Hematopoietic multipotent progenitor cell (in vitro differentiated cells): Measurements from ENCODE around the gene RAB13. TPM values are rescaled to one million over a fixed set of nuclear protein-coding genes. Genes with fewer than 3 reads are reported as not detected.

Experiments used
- DNase-seq, 3 donors: peaks; one replicate each; pipeline ENCODE4 v3.0.0-alpha.2; 2011 to 2015; ENCODE audit warnings: low read depth in 2 of 3, low spot score in 2 of 3
- small RNA-seq: library from RNA; depleted of rRNA; stranded (forward); fragments of <200 nt; gene quantifications from one replicate; pipeline ENCODE3, GENCODE V24; 2012
- total RNA-seq: library from RNA; depleted of rRNA; stranded (reverse); fragments of >200 nt; gene quantifications from one replicate; pipeline ENCODE4 v1.2.3, GENCODE V29; 2012

RAB13 gene
- total RNA-seq, 1 donor: 30.7 TPM

DNA sequence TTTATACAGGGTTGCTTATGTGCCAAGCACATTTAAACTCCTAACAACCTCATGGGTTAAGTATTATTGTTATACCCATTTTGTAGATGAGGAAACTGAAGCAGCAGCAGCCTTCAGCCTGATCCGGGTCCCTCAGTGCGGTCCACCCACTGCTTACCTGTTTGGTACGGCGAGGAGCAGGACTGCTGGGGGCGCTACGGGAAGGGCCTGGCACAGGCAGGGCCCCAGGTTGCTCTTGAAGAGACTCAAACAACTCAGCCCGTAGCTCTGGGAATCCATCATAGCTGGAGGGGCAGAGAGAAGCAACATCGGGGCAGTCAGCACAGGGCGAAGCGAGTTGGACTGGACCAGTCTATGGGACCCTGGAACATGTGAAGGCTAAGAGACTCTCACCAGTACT lies 48.8 kb downstream of the RAB13 start:
- no peak for DNase-seq

DNA sequence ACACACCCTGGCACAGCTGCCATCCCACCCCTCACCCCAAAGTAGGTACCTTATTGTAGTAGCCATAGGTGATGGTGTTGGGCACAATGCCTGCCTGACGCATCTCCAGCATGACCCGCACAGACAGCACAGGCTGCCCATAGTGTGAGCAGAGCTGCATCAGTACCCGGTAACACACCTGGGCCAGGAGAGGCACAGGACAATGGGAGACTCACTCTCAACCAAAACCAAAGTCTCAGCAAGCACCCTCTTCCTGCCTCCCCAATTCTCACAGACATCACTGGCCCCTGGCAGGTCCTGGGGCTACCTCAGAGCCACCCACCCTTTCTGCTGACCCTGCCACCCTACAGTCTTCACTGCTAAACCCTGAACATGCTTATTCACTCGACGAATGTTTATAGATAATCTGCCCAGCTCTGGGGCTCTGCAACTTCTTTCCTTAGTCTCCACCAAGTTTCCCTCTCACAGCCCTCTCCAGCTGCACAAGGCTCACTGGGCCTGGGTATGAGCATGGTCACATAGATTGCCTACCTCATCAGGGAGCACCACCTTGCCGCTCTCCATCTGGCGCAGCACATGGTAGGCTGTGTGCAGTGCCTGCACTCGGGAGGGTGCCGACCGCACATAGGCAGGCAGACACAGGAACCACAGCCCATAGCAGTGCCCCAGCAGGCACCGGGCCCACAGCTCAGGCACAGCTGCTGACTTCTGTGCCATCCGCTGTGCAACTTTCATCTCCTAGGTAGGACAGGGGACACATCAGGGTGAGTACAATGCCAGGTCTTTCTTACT lies 49.9 kb downstream of the RAB13 start:
- no peak for DNase-seq

- DNase-seq: no peak
Measured at GRCh38 chr1:153934746-153935145, 51.4 kb downstream of the RAB13 start.

DNA sequence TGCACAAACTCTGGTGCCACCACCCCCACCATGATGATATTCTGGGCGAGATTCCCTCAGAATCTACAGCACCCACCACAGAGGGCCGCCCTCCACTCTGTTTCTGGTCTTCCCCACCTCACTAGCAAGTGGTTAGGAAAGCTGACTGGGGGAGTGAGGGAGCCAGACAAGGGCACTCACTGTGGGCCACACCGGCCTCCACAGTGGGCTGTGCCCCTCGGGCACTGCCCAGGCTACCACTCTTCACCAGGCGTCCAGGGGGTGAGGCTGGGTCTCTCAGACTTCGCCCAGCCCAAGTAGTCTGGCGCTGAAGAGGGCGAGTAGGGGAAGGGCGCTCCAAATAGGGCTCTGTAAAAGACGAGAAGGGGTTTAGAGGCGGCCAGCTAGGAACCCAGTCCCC lies 52.2 kb downstream of the RAB13 start:
- DNase-seq: no peak

GRCh38 chr1:153933430-153933829 lies 52.7 kb downstream of the RAB13 start:
- no peak for DNase-seq

DNA sequence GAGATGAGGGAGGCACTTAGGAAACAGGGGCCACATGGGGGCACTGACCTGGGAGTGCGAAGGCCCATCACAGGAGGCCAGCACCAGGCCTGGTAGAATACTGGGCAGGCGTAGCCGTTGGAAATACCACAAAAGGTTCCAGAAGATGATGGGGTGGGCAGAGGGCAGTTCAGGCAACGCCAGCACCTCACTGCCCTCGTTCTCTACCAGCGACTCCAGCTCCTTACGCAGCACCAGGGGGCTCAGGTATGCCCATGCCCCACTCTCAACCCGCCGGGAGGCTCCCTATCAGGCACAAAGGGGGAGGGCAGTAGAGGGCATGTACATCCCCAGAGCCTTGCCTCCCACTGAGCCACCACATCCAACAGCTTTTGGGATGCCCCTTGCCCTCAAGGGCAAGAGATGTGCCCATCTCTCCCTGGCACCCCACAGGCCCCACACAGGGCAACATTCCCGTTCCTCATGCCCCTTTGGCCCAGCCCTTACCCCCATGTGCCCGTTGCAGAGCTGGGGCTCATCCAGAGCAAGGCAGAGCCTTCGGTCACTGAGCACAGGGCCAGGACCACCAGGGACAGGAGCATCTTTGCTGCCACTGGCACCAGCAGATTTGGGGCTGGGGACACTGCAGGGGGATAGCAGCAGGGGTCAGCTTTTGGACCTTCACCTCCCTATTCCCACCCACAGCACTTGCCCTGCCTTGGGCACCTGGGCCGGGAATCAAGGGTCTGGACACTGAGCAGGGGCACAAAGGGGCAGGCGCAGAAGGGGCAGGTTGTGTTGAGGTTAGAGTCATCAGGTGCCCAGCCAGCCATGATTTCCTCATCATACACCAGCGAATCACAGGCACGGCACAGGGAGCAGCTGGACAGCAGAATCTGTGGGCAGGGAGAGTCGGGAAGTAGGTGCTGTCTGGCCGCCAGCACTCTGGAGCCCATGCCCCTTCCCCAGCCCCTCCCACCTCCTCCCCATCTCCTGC lies 53.7 kb downstream of the RAB13 start:
- DNase-seq: no peak

Small RNA genes lying within 50 kb of the gene (small RNA-seq; reads per million reads assigned to genes)
- not detected for gene MIR6737

Other genes with a start within 250 kb of the RAB13 start
- 12.7 TPM for gene SLC27A3, start 210.9 kb downstream of the RAB13 start, total RNA-seq
- 33.7 TPM for gene GATAD2B, start 63.4 kb downstream of the RAB13 start, total RNA-seq
- 58.2 TPM for gene DENND4B, start 39.6 kb downstream of the RAB13 start, total RNA-seq
- gene CRTC2, start 27.7 kb downstream of the RAB13 start, total RNA-seq: 15.3 TPM
- gene SLC39A1, start 22.8 kb downstream of the RAB13 start, total RNA-seq: 64.6 TPM
- gene CREB3L4, start 18.4 kb downstream of the RAB13 start, total RNA-seq: 61.9 TPM
- 106 TPM for gene JTB, start 8.7 kb downstream of the RAB13 start, total RNA-seq
- 2,372 TPM for gene RPS27, start 4.4 kb upstream of the RAB13 start, total RNA-seq
- gene NUP210L, start 168.7 kb upstream of the RAB13 start, total RNA-seq: under 0.01 TPM
- gene TPM3, start 205.8 kb upstream of the RAB13 start, total RNA-seq: 314 TPM
- not detected for gene CFAP141, start 220.0 kb upstream of the RAB13 start, total RNA-seq
- gene UBAP2L, start 234.6 kb upstream of the RAB13 start, total RNA-seq: 83.2 TPM